Measurements from ENCODE around the gene PPM1H. TPM values are rescaled to one million over a fixed set of nuclear protein-coding genes. Genes with fewer than 3 reads are reported as not detected.
"Not testable (repeated sequence)": the region's sequence is repeated elsewhere in the genome, so short reads cannot be mapped to it uniquely, and the experiment has no call there.

PPM1H gene
- total and polyA plus RNA-seq, 4 donors: 22.0 to 35.8 (median 26.0) TPM

DNA sequence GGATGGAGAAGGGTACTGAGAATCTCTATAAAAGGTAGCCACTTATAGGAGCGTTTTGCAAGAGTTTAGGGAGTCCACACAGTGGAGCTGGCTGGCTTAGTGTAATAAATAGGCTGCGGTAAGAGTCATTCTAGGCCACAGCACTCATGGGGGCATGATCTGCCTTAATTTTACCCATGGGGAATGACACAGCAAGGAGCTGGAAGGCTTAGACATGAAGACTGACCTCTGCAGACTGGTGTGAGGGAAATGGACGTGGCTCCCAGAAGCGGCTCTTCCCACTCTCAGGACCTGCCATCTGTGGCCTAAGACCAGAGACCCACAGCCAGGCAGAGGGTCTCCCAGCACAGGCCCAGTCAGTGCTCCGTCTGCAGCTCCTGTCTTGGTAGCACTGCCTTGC lies 173.3 kb downstream of the PPM1H start:
- H3K27ac ChIP-seq (ENCODE audit: low read depth, low read length): no peak overlapping the region
- H3K27me3 ChIP-seq (ENCODE audit: control insufficient read depth, insufficient read depth, low read length): peaks cover 11% of the 10 kb centered on the region
- no peak overlapping the region for H3K4me3 ChIP-seq (ENCODE audit: low read depth, low read length)
- H3K4me1 ChIP-seq (ENCODE audit: control insufficient read depth, insufficient read depth, low read length): no peaks in the 10 kb centered on the region
- no peaks in the 10 kb centered on the region for H3K9me3 ChIP-seq (ENCODE audit: control insufficient read depth, insufficient read depth, low read length)
- no peak for DNase-seq (ENCODE audit: low read depth in 4 of 6, low spot score in 6 of 6)
- H3K36me3 ChIP-seq (ENCODE audit: control insufficient read depth, insufficient read depth, low read length): no peaks in the 10 kb centered on the region
- WGBS (ENCODE audit: insufficient coverage): 78% methylated on average over 5 of the region's 5 CpGs

DNA sequence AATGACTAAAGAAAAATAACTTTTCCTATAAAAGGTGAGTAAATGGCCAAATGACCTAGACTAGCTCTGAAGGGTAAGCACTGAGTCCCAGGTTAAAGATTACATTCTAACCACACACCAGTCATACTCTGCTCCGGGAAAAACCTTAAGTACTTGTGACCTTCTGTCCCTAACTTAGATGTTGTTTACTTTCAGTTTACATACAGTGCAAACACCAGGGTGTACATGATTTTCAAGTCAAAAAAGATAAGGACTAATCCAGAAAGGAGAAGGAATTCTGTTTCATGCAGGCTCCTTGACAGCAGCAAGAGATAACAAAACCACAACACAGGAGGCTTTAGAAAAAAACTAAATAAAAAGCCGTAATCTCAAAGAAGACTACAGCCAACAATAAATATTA lies 174.2 kb downstream of the PPM1H start:
- Histone ChIP-seq H3K9me3 (ENCODE audit: control insufficient read depth, insufficient read depth, low read length) (no peaks in the 10 kb centered on the region), H3K4me1 (ENCODE audit: control insufficient read depth, insufficient read depth, low read length) (no peaks in the 10 kb centered on the region), H3K36me3 (ENCODE audit: control insufficient read depth, insufficient read depth, low read length) (no peaks in the 10 kb centered on the region), H3K27me3 (ENCODE audit: control insufficient read depth, insufficient read depth, low read length) (peaks cover 11% of the 10 kb centered on the region), H3K4me3 (ENCODE audit: low read depth, low read length) (no peak overlapping the region), H3K27ac (ENCODE audit: low read depth, low read length) (no peak overlapping the region)
- no peak for DNase-seq (ENCODE audit: low read depth in 4 of 6, low spot score in 6 of 6)
- 20% methylated on average over 1 of the region's 2 CpGs for WGBS (ENCODE audit: insufficient coverage)

DNA sequence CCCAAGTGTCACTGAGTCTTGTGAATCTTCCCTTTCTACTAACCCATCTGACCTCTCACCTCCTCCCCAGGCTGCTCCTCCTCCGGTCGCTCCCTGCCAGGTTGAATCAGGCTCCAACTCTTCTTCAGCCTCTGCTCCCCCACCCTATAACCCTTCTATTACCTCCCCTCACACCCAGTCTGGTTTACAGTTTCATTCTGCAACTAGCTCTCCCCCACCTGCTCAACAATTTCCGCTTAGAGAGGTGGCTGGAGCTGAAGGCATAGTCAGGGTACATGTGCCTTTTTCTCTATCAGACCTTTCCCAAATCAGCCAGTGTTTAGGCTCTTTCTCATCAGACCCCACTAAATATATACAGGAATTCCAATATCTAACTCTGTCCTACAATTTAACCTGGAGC lies 174.6 kb downstream of the PPM1H start:
- H3K4me1 ChIP-seq (ENCODE audit: control insufficient read depth, insufficient read depth, low read length); DNase-seq (ENCODE audit: low read depth in 4 of 6, low spot score in 6 of 6); H3K9me3 ChIP-seq (ENCODE audit: control insufficient read depth, insufficient read depth, low read length); H3K36me3 ChIP-seq (ENCODE audit: control insufficient read depth, insufficient read depth, low read length); H3K4me3 ChIP-seq (ENCODE audit: low read depth, low read length); H3K27ac ChIP-seq (ENCODE audit: low read depth, low read length): not testable (repeated sequence)
- 81% methylated on average over 2 of the region's 3 CpGs for WGBS (ENCODE audit: insufficient coverage)
- peaks cover 11% of the 10 kb centered on the region for H3K27me3 ChIP-seq (ENCODE audit: control insufficient read depth, insufficient read depth, low read length)

GRCh38 chr12:62758216-62758615 lies 176.7 kb downstream of the PPM1H start:
- no peaks in the 10 kb centered on the region for H3K9me3 ChIP-seq (ENCODE audit: control insufficient read depth, insufficient read depth, low read length)
- no peaks in the 10 kb centered on the region for H3K4me1 ChIP-seq (ENCODE audit: control insufficient read depth, insufficient read depth, low read length)
- H3K4me3 ChIP-seq (ENCODE audit: low read depth, low read length): no peak overlapping the region
- no peaks in the 10 kb centered on the region for H3K36me3 ChIP-seq (ENCODE audit: control insufficient read depth, insufficient read depth, low read length)
- DNase-seq (ENCODE audit: low read depth in 4 of 6, low spot score in 6 of 6): no peak
- WGBS (ENCODE audit: insufficient coverage): no CpG with 5 or more reads among the region's 1 CpG
- peaks cover 8% of the 10 kb centered on the region for H3K27me3 ChIP-seq (ENCODE audit: control insufficient read depth, insufficient read depth, low read length)
- no peak overlapping the region for H3K27ac ChIP-seq (ENCODE audit: low read depth, low read length)

DNA sequence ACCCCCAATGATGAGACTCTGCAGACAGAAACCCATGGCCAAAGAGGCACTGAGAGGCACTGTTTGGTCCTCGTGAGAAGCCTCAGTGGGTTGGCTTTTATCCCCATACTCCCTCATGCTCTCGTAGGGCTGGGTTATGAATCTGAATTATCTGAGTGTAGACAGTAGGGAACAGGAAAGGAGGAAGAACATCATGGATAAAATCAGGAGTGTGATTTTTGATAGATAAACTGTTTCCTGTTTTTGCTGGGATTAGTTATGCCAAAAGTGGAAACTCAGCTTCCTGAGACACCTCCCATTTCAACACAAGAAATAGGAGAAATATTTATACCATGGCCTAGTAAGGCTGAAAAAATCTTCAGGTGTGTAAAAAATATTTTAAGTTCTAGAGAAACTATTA lies 177.9 kb downstream of the PPM1H start:
- Histone ChIP-seq H3K4me3 (ENCODE audit: low read depth, low read length) (no peak overlapping the region), H3K4me1 (ENCODE audit: control insufficient read depth, insufficient read depth, low read length) (no peaks in the 10 kb centered on the region), H3K27ac (ENCODE audit: low read depth, low read length) (no peak overlapping the region), H3K9me3 (ENCODE audit: control insufficient read depth, insufficient read depth, low read length) (no peaks in the 10 kb centered on the region), H3K27me3 (ENCODE audit: control insufficient read depth, insufficient read depth, low read length) (peaks cover 5% of the 10 kb centered on the region), H3K36me3 (ENCODE audit: control insufficient read depth, insufficient read depth, low read length) (no peaks in the 10 kb centered on the region)
- no peak for DNase-seq (ENCODE audit: low read depth in 4 of 6, low spot score in 6 of 6)
- no CpG with 5 or more reads among the region's 2 CpGs for WGBS (ENCODE audit: insufficient coverage)

- Histone ChIP-seq H3K27ac (ENCODE audit: low read depth, low read length) (no peak overlapping the region), H3K4me1 (ENCODE audit: control insufficient read depth, insufficient read depth, low read length) (no peaks in the 10 kb centered on the region), H3K4me3 (ENCODE audit: low read depth, low read length) (no peak overlapping the region), H3K9me3 (ENCODE audit: control insufficient read depth, insufficient read depth, low read length) (no peaks in the 10 kb centered on the region), H3K27me3 (ENCODE audit: control insufficient read depth, insufficient read depth, low read length) (peaks cover 2% of the 10 kb centered on the region), H3K36me3 (ENCODE audit: control insufficient read depth, insufficient read depth, low read length) (no peaks in the 10 kb centered on the region)
- 95% methylated on average over 3 of the region's 5 CpGs for WGBS (ENCODE audit: insufficient coverage)
- no peak for DNase-seq (ENCODE audit: low read depth in 4 of 6, low spot score in 6 of 6)
Measured at GRCh38 chr12:62754706-62755105, 180.2 kb downstream of the PPM1H start.

- Histone ChIP-seq H3K4me1 (ENCODE audit: control insufficient read depth, insufficient read depth, low read length) (no peaks in the 10 kb centered on the region), H3K27ac (ENCODE audit: low read depth, low read length) (no peak overlapping the region), H3K36me3 (ENCODE audit: control insufficient read depth, insufficient read depth, low read length) (no peaks in the 10 kb centered on the region), H3K9me3 (ENCODE audit: control insufficient read depth, insufficient read depth, low read length) (no peaks in the 10 kb centered on the region), H3K27me3 (ENCODE audit: control insufficient read depth, insufficient read depth, low read length) (peaks cover 2% of the 10 kb centered on the region), H3K4me3 (ENCODE audit: low read depth, low read length) (no peak overlapping the region)
- no peak for DNase-seq (ENCODE audit: low read depth in 4 of 6, low spot score in 6 of 6)
- 67% methylated on average over 1 of the region's 2 CpGs for WGBS (ENCODE audit: insufficient coverage)
Measured at GRCh38 chr12:62751810-62752155, 183.2 kb downstream of the PPM1H start.

DNA sequence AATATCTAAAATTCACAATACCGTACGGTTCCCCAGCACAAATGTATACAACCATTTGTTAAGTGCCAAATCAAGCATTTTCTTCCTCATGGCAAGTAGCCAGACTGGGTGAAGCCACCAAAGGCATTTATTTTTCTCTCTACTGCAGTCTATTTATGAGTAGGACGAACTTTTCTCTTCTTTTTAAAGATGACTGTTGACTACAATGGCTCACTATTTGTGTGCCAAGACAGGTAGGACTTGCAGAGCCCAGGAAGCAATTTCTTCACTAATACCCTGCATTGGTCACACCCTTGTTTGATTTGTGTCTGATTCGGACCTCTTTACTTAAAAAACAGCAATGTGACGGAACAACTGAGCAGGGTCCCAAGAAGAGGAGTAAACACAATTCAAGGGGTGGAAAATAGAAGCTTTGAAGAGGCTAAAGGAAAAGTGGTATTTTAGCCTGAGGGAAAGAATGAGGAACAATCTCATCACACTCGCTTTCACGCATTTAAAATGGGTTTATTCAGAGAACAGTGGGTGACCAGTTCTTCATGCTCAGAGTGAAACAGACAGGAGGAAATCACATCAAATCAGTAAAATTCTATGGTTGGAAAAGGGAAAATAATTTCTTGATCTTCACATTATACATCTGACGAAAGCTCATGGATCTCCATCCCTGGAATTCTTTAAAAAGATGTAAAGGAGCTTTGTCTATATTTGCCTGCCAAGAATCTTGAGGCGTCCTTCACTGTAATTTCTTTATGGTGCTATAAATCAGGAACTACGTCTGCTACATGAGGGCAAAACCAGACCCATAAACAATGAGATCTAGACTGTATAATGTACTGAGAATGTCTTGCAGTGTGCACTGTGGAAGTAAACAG lies 183.8 kb downstream of the PPM1H start:
- H3K27me3 ChIP-seq (ENCODE audit: control insufficient read depth, insufficient read depth, low read length): peaks cover 2% of the 10 kb centered on the region
- H3K9me3 ChIP-seq (ENCODE audit: control insufficient read depth, insufficient read depth, low read length): no peaks in the 10 kb centered on the region
- whole genome bisulfite sequencing (ENCODE audit: insufficient coverage): 55% methylated on average over 4 of the region's 10 CpGs
- H3K36me3 ChIP-seq (ENCODE audit: control insufficient read depth, insufficient read depth, low read length): no peaks in the 10 kb centered on the region
- no peak overlapping the region for H3K27ac ChIP-seq (ENCODE audit: low read depth, low read length)
- DNase-seq (ENCODE audit: low read depth in 4 of 6, low spot score in 6 of 6): no peak
- no peak overlapping the region for H3K4me3 ChIP-seq (ENCODE audit: low read depth, low read length)
- no peaks in the 10 kb centered on the region for H3K4me1 ChIP-seq (ENCODE audit: control insufficient read depth, insufficient read depth, low read length)

DNA sequence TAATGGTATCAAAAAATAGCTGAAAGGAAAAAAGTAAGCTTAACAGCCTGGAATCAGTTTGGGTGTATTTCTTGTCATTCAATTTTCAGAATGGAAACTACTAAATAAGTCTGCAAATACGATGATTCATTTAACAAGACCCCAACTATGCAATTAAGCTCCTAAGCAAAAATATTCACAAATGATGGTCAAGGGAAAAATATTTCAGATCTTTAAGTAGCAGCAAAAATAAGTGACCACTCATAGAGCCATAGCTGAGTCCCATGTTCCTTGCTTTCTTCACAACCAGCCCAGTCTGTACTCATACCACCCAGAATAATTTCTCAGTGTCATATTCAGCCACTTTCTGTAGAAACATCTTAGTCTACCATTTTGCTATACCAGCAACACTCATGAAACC lies 185.4 kb downstream of the PPM1H start:
- no peaks in the 10 kb centered on the region for H3K4me1 ChIP-seq (ENCODE audit: control insufficient read depth, insufficient read depth, low read length)
- no peak for DNase-seq (ENCODE audit: low read depth in 4 of 6, low spot score in 6 of 6)
- H3K27ac ChIP-seq (ENCODE audit: low read depth, low read length): no peak overlapping the region
- H3K36me3 ChIP-seq (ENCODE audit: control insufficient read depth, insufficient read depth, low read length): no peaks in the 10 kb centered on the region
- no peak overlapping the region for H3K4me3 ChIP-seq (ENCODE audit: low read depth, low read length)
- H3K27me3 ChIP-seq (ENCODE audit: control insufficient read depth, insufficient read depth, low read length): peaks cover 2% of the 10 kb centered on the region
- no CpG with 5 or more reads among the region's 1 CpG for WGBS (ENCODE audit: insufficient coverage)
- no peaks in the 10 kb centered on the region for H3K9me3 ChIP-seq (ENCODE audit: control insufficient read depth, insufficient read depth, low read length)

- DNase-seq (ENCODE audit: low read depth in 4 of 6, low spot score in 6 of 6): peak in 1 of 6 donors; percentile 79
- H3K36me3 ChIP-seq (ENCODE audit: control insufficient read depth, insufficient read depth, low read length): no peaks in the 10 kb centered on the region
- H3K27me3 ChIP-seq (ENCODE audit: control insufficient read depth, insufficient read depth, low read length): no peaks in the 10 kb centered on the region
- H3K27ac ChIP-seq (ENCODE audit: low read depth, low read length): no peak overlapping the region
- no peaks in the 10 kb centered on the region for H3K4me1 ChIP-seq (ENCODE audit: control insufficient read depth, insufficient read depth, low read length)
- WGBS (ENCODE audit: insufficient coverage): no CpG with 5 or more reads among the region's 4 CpGs
- H3K4me3 ChIP-seq (ENCODE audit: low read depth, low read length): no peak overlapping the region
- no peaks in the 10 kb centered on the region for H3K9me3 ChIP-seq (ENCODE audit: control insufficient read depth, insufficient read depth, low read length)
Measured at GRCh38 chr12:62748941-62749468, 185.9 kb downstream of the PPM1H start.
